GM23338 (cell line): ENCODE data around the gene HK2.

Experiments used
- CREB1 ChIP-seq: fragments of 250-450 bp; sonication (Bioruptor Pico); IDR thresholded peaks from 2 replicates; pipeline ENCODE4 v1.5.0; 2020; ENCODE audit warnings: low read depth, mild to moderate bottlenecking, moderate library complexity
- EZH2 ChIP-seq: fragments of 200-600 bp; sonication (generic); IDR thresholded peaks from one replicate; pipeline ENCODE4 v1.8.0; 2017; ENCODE audit warnings: antibody characterized with exemption, mild to moderate bottlenecking, low read depth; ENCODE audit not compliant: unreplicated experiment
- EZH2phosphoT487 ChIP-seq: fragments of 200-600 bp; sonication (generic); IDR thresholded peaks from one replicate; pipeline ENCODE4 v1.8.1; 2018; ENCODE audit warnings: antibody characterized with exemption; ENCODE audit not compliant: unreplicated experiment
- POLR2AphosphoS5 ChIP-seq: IDR thresholded peaks from 2 replicates; pipeline ENCODE4 v1.6.1; 2016; ENCODE audit warnings: antibody characterized with exemption, low read depth
- STAT1 ChIP-seq: IDR thresholded peaks from one replicate; pipeline ENCODE4 v1.6.1; 2016; ENCODE audit warnings: antibody characterized with exemption; ENCODE audit not compliant: unreplicated experiment
- TF ChIP-seq, protein P1 (sequence below), 2 experiments: fragments of 200-600 bp in 1 of 2; sonication (generic) in 1 of 2; conservative IDR thresholded peaks; 2 replicates each; pipeline versions ENCODE4 v1.5.1 to v1.6.1; 2016 to 2017; ENCODE audit warnings: antibody characterized with exemption in 2 of 2, low read depth in 2 of 2, mild to moderate bottlenecking in 2 of 2, moderate library complexity in 1 of 2
- TF ChIP-seq, protein P2 (sequence below): fragments of 250-450 bp; sonication (Bioruptor Pico); IDR thresholded peaks from 2 replicates; pipeline ENCODE4 v1.5.0; 2020; ENCODE audit warnings: mild to moderate bottlenecking, moderate library complexity
- TF ChIP-seq, protein P3 (sequence below): IDR thresholded peaks from 2 replicates; pipeline ENCODE4 v1.6.1; 2016; ENCODE audit warnings: antibody characterized with exemption
- TF ChIP-seq, protein P4 (sequence below): IDR thresholded peaks from one replicate; pipeline ENCODE4 v1.6.1; 2018; ENCODE audit warnings: antibody characterized with exemption; ENCODE audit not compliant: unreplicated experiment

DNA sequence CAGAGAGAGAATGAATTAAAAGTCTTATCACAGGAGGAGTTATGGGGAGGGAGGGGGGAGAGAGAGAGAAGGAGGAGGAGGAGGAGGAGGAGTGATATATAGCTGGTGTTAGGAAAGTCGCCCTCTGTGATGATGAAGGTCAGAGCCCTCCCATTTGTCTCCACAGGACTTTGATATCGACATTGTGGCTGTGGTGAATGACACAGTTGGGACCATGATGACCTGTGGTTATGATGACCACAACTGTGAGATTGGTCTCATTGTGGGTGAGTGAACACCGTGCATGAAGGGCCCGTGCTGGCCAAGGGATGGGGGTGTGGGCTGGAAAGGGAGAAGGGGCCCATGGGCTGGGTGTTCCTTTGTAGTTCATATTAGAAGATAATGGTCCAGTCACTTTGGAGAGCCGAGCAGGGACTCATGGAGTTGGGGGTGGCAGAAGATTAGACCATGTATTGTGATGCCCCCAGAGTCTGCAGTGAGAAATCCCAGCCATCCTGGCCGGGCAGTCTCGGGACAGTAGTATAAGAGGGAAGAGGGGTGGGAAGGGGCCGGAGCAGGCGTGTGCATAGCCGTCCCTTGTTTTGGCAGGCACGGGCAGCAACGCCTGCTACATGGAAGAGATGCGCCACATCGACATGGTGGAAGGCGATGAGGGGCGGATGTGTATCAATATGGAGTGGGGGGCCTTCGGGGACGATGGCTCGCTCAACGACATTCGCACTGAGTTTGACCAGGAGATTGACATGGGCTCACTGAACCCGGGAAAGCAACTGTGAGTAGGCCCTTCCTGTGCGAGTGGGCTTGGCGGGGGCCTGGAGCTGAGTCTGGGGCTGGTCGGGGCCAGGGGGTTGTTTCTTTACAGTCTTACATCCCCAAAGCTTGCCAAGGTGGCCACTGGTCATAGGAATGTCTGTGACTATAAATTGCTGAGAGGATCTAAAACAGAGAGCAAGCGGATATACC, 40.0 kb downstream of the HK2 start:
- TF ChIP-seq, protein P1, sequence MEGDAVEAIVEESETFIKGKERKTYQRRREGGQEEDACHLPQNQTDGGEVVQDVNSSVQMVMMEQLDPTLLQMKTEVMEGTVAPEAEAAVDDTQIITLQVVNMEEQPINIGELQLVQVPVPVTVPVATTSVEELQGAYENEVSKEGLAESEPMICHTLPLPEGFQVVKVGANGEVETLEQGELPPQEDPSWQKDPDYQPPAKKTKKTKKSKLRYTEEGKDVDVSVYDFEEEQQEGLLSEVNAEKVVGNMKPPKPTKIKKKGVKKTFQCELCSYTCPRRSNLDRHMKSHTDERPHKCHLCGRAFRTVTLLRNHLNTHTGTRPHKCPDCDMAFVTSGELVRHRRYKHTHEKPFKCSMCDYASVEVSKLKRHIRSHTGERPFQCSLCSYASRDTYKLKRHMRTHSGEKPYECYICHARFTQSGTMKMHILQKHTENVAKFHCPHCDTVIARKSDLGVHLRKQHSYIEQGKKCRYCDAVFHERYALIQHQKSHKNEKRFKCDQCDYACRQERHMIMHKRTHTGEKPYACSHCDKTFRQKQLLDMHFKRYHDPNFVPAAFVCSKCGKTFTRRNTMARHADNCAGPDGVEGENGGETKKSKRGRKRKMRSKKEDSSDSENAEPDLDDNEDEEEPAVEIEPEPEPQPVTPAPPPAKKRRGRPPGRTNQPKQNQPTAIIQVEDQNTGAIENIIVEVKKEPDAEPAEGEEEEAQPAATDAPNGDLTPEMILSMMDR (conservative IDR thresholded peaks at IDR 0.05; ENCODE audit: low read depth in 2 of 2): no peak
- TF ChIP-seq EZH2 (no peak), STAT1 (no peak), POLR2AphosphoS5 (no peak), EZH2phosphoT487 (no peak), CREB1 (CRISPR knock-in tag) (no peak)
- TF ChIP-seq, protein P2, sequence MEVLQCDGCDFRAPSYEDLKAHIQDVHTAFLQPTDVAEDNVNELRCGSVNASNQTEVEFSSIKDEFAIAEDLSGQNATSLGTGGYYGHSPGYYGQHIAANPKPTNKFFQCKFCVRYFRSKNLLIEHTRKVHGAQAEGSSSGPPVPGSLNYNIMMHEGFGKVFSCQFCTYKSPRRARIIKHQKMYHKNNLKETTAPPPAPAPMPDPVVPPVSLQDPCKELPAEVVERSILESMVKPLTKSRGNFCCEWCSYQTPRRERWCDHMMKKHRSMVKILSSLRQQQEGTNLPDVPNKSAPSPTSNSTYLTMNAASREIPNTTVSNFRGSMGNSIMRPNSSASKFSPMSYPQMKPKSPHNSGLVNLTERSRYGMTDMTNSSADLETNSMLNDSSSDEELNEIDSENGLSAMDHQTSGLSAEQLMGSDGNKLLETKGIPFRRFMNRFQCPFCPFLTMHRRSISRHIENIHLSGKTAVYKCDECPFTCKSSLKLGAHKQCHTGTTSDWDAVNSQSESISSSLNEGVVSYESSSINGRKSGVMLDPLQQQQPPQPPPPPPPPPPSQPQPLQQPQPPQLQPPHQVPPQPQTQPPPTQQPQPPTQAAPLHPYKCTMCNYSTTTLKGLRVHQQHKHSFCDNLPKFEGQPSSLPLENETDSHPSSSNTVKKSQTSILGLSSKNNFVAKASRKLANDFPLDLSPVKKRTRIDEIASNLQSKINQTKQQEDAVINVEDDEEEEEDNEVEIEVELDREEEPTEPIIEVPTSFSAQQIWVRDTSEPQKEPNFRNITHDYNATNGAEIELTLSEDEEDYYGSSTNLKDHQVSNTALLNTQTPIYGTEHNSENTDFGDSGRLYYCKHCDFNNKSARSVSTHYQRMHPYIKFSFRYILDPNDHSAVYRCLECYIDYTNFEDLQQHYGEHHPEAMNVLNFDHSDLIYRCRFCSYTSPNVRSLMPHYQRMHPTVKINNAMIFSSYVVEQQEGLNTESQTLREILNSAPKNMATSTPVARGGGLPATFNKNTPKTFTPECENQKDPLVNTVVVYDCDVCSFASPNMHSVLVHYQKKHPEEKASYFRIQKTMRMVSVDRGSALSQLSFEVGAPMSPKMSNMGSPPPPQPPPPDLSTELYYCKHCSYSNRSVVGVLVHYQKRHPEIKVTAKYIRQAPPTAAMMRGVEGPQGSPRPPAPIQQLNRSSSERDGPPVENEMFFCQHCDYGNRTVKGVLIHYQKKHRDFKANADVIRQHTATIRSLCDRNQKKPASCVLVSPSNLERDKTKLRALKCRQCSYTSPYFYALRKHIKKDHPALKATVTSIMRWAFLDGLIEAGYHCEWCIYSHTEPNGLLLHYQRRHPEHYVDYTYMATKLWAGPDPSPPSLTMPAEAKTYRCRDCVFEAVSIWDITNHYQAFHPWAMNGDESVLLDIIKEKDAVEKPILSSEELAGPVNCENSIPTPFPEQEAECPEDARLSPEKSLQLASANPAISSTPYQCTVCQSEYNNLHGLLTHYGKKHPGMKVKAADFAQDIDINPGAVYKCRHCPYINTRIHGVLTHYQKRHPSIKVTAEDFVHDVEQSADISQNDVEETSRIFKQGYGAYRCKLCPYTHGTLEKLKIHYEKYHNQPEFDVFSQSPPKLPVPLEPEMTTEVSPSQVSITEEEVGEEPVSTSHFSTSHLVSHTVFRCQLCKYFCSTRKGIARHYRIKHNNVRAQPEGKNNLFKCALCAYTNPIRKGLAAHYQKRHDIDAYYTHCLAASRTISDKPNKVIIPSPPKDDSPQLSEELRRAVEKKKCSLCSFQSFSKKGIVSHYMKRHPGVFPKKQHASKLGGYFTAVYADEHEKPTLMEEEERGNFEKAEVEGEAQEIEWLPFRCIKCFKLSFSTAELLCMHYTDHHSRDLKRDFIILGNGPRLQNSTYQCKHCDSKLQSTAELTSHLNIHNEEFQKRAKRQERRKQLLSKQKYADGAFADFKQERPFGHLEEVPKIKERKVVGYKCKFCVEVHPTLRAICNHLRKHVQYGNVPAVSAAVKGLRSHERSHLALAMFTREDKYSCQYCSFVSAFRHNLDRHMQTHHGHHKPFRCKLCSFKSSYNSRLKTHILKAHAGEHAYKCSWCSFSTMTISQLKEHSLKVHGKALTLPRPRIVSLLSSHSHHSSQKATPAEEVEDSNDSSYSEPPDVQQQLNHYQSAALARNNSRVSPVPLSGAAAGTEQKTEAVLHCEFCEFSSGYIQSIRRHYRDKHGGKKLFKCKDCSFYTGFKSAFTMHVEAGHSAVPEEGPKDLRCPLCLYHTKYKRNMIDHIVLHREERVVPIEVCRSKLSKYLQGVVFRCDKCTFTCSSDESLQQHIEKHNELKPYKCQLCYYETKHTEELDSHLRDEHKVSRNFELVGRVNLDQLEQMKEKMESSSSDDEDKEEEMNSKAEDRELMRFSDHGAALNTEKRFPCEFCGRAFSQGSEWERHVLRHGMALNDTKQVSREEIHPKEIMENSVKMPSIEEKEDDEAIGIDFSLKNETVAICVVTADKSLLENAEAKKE (CRISPR knock-in tag): no peak
- TF ChIP-seq, protein P3, sequence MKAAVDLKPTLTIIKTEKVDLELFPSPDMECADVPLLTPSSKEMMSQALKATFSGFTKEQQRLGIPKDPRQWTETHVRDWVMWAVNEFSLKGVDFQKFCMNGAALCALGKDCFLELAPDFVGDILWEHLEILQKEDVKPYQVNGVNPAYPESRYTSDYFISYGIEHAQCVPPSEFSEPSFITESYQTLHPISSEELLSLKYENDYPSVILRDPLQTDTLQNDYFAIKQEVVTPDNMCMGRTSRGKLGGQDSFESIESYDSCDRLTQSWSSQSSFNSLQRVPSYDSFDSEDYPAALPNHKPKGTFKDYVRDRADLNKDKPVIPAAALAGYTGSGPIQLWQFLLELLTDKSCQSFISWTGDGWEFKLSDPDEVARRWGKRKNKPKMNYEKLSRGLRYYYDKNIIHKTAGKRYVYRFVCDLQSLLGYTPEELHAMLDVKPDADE: no peak
- TF ChIP-seq, protein P4, sequence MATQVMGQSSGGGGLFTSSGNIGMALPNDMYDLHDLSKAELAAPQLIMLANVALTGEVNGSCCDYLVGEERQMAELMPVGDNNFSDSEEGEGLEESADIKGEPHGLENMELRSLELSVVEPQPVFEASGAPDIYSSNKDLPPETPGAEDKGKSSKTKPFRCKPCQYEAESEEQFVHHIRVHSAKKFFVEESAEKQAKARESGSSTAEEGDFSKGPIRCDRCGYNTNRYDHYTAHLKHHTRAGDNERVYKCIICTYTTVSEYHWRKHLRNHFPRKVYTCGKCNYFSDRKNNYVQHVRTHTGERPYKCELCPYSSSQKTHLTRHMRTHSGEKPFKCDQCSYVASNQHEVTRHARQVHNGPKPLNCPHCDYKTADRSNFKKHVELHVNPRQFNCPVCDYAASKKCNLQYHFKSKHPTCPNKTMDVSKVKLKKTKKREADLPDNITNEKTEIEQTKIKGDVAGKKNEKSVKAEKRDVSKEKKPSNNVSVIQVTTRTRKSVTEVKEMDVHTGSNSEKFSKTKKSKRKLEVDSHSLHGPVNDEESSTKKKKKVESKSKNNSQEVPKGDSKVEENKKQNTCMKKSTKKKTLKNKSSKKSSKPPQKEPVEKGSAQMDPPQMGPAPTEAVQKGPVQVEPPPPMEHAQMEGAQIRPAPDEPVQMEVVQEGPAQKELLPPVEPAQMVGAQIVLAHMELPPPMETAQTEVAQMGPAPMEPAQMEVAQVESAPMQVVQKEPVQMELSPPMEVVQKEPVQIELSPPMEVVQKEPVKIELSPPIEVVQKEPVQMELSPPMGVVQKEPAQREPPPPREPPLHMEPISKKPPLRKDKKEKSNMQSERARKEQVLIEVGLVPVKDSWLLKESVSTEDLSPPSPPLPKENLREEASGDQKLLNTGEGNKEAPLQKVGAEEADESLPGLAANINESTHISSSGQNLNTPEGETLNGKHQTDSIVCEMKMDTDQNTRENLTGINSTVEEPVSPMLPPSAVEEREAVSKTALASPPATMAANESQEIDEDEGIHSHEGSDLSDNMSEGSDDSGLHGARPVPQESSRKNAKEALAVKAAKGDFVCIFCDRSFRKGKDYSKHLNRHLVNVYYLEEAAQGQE: no peak
